Suppressor macrophage treated with lipopolysaccharide for 1 hour (primary cell): ENCODE measurements around the gene CTDSP2.
"Not testable (repeated sequence)": the region's sequence is repeated elsewhere in the genome, so short reads cannot be mapped to it uniquely, and the experiment has no call there.

Experiments used
- DNase-seq, 3 donors: peaks; one replicate each; pipeline ENCODE4 v3.0.0-alpha.2; 2020 to 2022

CTDSP2 gene

GRCh38 chr12:57846577-57847319, at the start of gene CTDSP2:
Gene CTDSP2, minus strand, starts transcription at chr12:57846729. Its CDS starts 294 bp downstream, at chr12:57846435.
- DNase-seq, result peak; percentile 99 to 100 (median 99)

- no peak for DNase-seq
Observed at GRCh38 chr12:57896115-57896433, 49.5 kb upstream of the CTDSP2 start.

GRCh38 chr12:57895389-57896114, 49.0 kb upstream of the CTDSP2 start:
- DNase-seq, result no peak

- DNase-seq, result no peak
Observed at GRCh38 chr12:57894399-57895292, 48.1 kb upstream of the CTDSP2 start.

- DNase-seq, result peak; percentile 93 to 98 (median 94)
Observed at GRCh38 chr12:57893431-57894353, 47.2 kb upstream of the CTDSP2 start.

- peak; percentile 34 to 59 (median 44) for DNase-seq
Observed at GRCh38 chr12:57892232-57892972, 45.9 kb upstream of the CTDSP2 start.

- DNase-seq, result peak in 2 of 3 donors; percentile 33 to 63
Observed at GRCh38 chr12:57891542-57892228, 45.2 kb upstream of the CTDSP2 start.

GRCh38 chr12:57890191-57891115, 43.9 kb upstream of the CTDSP2 start:
- peak in 1 of 3 donors; percentile 36 for DNase-seq

GRCh38 chr12:57889500-57889989, 43.0 kb upstream of the CTDSP2 start:
- no peak for DNase-seq

GRCh38 chr12:57888409-57889157, 42.1 kb upstream of the CTDSP2 start:
- DNase-seq, result peak in 1 of 3 donors; percentile 40

GRCh38 chr12:57887631-57888408, 41.3 kb upstream of the CTDSP2 start:
- no peak for DNase-seq

- not testable (repeated sequence) for DNase-seq
Observed at GRCh38 chr12:57886964-57887363, 40.4 kb upstream of the CTDSP2 start.

- DNase-seq, result no peak
Observed at GRCh38 chr12:57886542-57886941, 40.0 kb upstream of the CTDSP2 start.

GRCh38 chr12:57885207-57885606, 38.7 kb upstream of the CTDSP2 start:
- no peak for DNase-seq

- DNase-seq, result no peak
Observed at GRCh38 chr12:57883700-57884099, 37.2 kb upstream of the CTDSP2 start.

- no peak for DNase-seq
Observed at GRCh38 chr12:57883057-57883456, 36.5 kb upstream of the CTDSP2 start.

- no peak for DNase-seq
Observed at GRCh38 chr12:57882575-57882974, 36.0 kb upstream of the CTDSP2 start.

GRCh38 chr12:57881475-57881874, 34.9 kb upstream of the CTDSP2 start:
- no peak for DNase-seq
